Measurements from ENCODE around the gene PCNX3. TPM values are rescaled to one million over a fixed set of nuclear protein-coding genes. Genes with fewer than 3 reads are reported as not detected.

PCNX3 gene
- total and polyA plus RNA-seq, 2 donors (not counting 3 experiments of a cell fraction or from before 2014, with no cell fraction given) = 42.6 to 53.9 TPM

- Histone ChIP-seq H2AFZ (ENCODE audit: low read depth, low read length) (no peak overlapping the region), H3K27ac (ENCODE audit: insufficient read depth, low read depth, low read length) (no peak overlapping the region), H3K36me3 (ENCODE audit: control insufficient read depth in 2 of 2, extremely low read depth in 1 of 2, insufficient read depth in 2 of 2, low read length in 2 of 2) (peaks cover 0 to 35% of the 10 kb centered on the region in 2 experiments), H4K20me1 (replicated peaks; ENCODE audit: control insufficient read depth, extremely low read depth, insufficient read depth, low read length) (no peaks in the 10 kb centered on the region), H3K79me2 (ENCODE audit: control insufficient read depth, insufficient read depth, low read length) (no peaks in the 10 kb centered on the region), H3K9ac (replicated peaks; ENCODE audit: extremely low read depth, insufficient read depth, low read length) (no peak overlapping the region), H3K4me1 (ENCODE audit: control insufficient read depth, extremely low read depth, insufficient read depth, low read length) (peaks cover 21% of the 10 kb centered on the region), H3K4me3 (replicated peaks in 1 of 3; ENCODE audit: insufficient read depth in 1 of 3, low read depth in 1 of 3, low read length in 3 of 3) (no peak overlapping the region), H3K9me1 (replicated peaks; ENCODE audit: control insufficient read depth, extremely low read depth, insufficient read depth, low read length) (no peaks in the 10 kb centered on the region), H3K27me3 (ENCODE audit: control insufficient read depth in 2 of 2, insufficient read depth in 2 of 2, low read length in 2 of 2) (no peaks in the 10 kb centered on the region), H3K9me3 (replicated peaks; ENCODE audit: control insufficient read depth, insufficient read depth, low read length) (no peaks in the 10 kb centered on the region), H3K4me2 (ENCODE audit: insufficient read depth, low read length) (no peak overlapping the region)
- FAIRE-seq = no peak
- no peak for DNase-seq (ENCODE audit: low read depth, low spot score)
- no peak for TF ChIP-seq CTCF (IDR thresholded peaks at IDR 0.05; ENCODE audit: extremely low read depth in 1 of 2, insufficient read depth in 1 of 2, low read depth in 1 of 2, low read length in 2 of 2)
- no peak for TF ChIP-seq GATA2 (IDR thresholded peaks at IDR 0.05; ENCODE audit: insufficient read depth, insufficient read length, low read depth, low read length)
- no peak for TF ChIP-seq EZH2 (IDR thresholded peaks at IDR 0.05; ENCODE audit: borderline replicate concordance, low read depth, low read length, severe bottlenecking)
- TF ChIP-seq POLR2A (IDR thresholded peaks at IDR 0.05; ENCODE audit: low read depth, low read length) = no peak
- TF ChIP-seq JUN (IDR thresholded peaks at IDR 0.05; ENCODE audit: borderline replicate concordance, insufficient read depth, insufficient read length, low read depth) = no peak
- TF ChIP-seq MYC (IDR thresholded peaks at IDR 0.05; ENCODE audit: low read depth, low read length) = no peak
- no peak for TF ChIP-seq POLR2AphosphoS5 (IDR thresholded peaks at IDR 0.05; ENCODE audit: insufficient read depth, low read depth, low read length)
- TF ChIP-seq MAX (IDR thresholded peaks at IDR 0.05; ENCODE audit: insufficient read depth, insufficient read length) = no peak
- TF ChIP-seq FOS (IDR thresholded peaks at IDR 0.05; ENCODE audit: borderline replicate concordance, insufficient read depth, low read length) = no peak
- ChIA-PET POLR2A (no interaction called here), CTCF (interaction anchor here (8.0 kb wide), 1 partner anchor 11 kb away, joined by 44 read pairs; the partner anchor contains the start of gene SIPA1)
- intact Hi-C loops (cut with micrococcal nuclease) (no loop called here), dilution Hi-C loops (cut with MboI; ENCODE audit: extremely low pct_ligation_motif_present, low sequenced_read_pairs) (no loop called here)
- no TSS peak for BruUV-seq (replicated peaks)
Observed at GRCh38 chr11:65648997-65649493, 33.5 kb downstream of the PCNX3 start.
